Measurements from ENCODE around the gene CTPS1. TPM values are rescaled to one million over a fixed set of nuclear protein-coding genes. Genes with fewer than 3 reads are reported as not detected.

The CTPS1 gene
- total and polyA plus RNA-seq, 8 donors: 6.4 to 45.5 (median 23.1) TPM

DNA sequence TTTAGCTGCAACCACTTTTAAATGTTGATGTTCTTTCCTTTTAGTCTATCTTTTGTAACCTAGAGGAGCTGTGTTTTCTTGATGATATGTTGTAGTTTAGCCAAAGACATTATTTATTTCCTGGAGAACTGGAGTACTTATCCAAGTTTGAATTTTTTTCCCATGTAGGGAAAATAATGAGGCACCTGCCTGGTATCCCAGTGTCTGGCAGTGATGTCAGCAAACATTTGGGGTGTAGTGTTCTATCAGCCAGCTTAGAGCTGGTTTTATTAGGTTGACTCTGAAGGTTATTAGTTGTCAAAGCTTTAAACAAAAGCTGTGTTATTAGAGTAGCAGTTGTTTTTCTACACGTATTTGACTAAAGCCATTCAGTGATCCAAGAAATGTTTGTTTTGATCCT lies 3.2 kb downstream of the CTPS1 start:
- H3K36me3 ChIP-seq: peaks cover 14 to 44% (median 37%) of the 10 kb centered on the region in 4 donors
- 38 to 52% (median 48%) methylated on average over 1 of the region's 1 CpG for WGBS, 5 donors
- H3K9me3 ChIP-seq: no peaks in the 10 kb centered on the region
- H3K27ac ChIP-seq: peak overlapping the region in 4 of 5 donors; percentile 55 to 97 (median 75)
- peaks cover 24 to 65% (median 46%) of the 10 kb centered on the region in 4 donors for H3K4me1 ChIP-seq
- DNase-seq: no peak
- no peak overlapping the region for H3K4me3 ChIP-seq
- no peaks in the 10 kb centered on the region for H3K27me3 ChIP-seq
- no peak for TF ChIP-seq POLR2A (IDR thresholded peaks at IDR 0.05)
- peak in 1 of 3 donors; percentile 31 for TF ChIP-seq POLR2AphosphoS5 (IDR thresholded peaks at IDR 0.05)
- no peak for TF ChIP-seq EP300 (IDR thresholded peaks at IDR 0.05)
- TF ChIP-seq, protein P1, sequence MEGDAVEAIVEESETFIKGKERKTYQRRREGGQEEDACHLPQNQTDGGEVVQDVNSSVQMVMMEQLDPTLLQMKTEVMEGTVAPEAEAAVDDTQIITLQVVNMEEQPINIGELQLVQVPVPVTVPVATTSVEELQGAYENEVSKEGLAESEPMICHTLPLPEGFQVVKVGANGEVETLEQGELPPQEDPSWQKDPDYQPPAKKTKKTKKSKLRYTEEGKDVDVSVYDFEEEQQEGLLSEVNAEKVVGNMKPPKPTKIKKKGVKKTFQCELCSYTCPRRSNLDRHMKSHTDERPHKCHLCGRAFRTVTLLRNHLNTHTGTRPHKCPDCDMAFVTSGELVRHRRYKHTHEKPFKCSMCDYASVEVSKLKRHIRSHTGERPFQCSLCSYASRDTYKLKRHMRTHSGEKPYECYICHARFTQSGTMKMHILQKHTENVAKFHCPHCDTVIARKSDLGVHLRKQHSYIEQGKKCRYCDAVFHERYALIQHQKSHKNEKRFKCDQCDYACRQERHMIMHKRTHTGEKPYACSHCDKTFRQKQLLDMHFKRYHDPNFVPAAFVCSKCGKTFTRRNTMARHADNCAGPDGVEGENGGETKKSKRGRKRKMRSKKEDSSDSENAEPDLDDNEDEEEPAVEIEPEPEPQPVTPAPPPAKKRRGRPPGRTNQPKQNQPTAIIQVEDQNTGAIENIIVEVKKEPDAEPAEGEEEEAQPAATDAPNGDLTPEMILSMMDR (IDR thresholded peaks at IDR 0.05): no peak
- intact Hi-C loops (cut with DNase I; ENCODE audit: low total_unique reads): no loop called here

DNA sequence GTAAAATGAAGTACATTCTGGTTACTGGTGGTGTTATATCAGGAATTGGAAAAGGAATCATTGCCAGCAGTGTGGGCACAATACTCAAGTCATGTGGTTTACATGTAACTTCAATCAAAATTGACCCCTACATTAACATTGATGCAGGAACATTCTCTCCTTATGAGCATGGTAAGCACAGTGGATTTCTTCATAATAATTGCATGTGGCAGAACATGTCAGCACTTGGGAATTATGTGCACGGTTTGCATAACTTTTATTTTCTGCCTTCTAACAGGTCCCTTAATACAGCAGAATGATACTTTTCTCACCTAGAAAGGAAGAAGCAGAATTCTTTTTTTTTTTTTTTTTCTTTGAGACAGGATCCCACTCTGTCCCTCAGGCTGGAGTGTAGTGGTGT lies 3.8 kb downstream of the CTPS1 start:
- TF ChIP-seq EP300 (IDR thresholded peaks at IDR 0.05) (no peak), POLR2AphosphoS5 (IDR thresholded peaks at IDR 0.05) (peak in 1 of 3 donors; percentile 32), POLR2A (IDR thresholded peaks at IDR 0.05) (no peak)
- TF ChIP-seq, protein P1 (IDR thresholded peaks at IDR 0.05): no peak
- WGBS, 5 donors: 77 to 92% (median 84%) methylated on average over 1 of the region's 1 CpG
- DNase-seq: no peak
- Histone ChIP-seq H3K27ac (peak overlapping the region in 4 of 5 donors; percentile 8 to 97 (median 74)), H3K4me3 (no peak overlapping the region), H3K27me3 (no peaks in the 10 kb centered on the region), H3K9me3 (no peaks in the 10 kb centered on the region), H3K36me3 (peaks cover 20 to 50% (median 42%) of the 10 kb centered on the region in 4 donors), H3K4me1 (peaks cover 24 to 65% (median 45%) of the 10 kb centered on the region in 4 donors)
- intact Hi-C loops (cut with DNase I; ENCODE audit: low total_unique reads): no loop called here

DNA sequence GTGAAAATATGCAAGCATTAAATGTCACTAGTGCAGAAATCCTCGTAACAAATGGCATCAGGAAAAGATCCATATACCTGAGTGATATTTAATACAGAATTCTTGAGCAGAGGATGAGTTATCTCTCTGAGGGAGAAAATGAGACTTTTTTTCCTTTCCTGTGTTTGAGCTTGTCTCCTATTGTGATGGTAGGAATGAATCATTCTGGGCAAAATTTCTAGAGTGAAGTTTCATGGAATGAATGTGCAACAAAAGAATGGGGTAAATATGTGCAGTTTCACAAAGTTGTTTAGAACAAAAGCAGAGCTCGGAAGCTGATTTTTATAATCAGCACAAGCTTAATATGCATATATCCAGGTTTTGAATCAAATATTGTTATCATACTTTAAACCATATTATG lies 4.6 kb downstream of the CTPS1 start:
- intact Hi-C loops (cut with DNase I; ENCODE audit: low total_unique reads): no loop called here
- Histone ChIP-seq H3K4me3 (no peak overlapping the region), H3K4me1 (peaks cover 23 to 59% (median 38%) of the 10 kb centered on the region in 4 donors), H3K27me3 (no peaks in the 10 kb centered on the region), H3K9me3 (no peaks in the 10 kb centered on the region), H3K27ac (peak overlapping the region in 2 of 5 donors; percentile 93 to 97), H3K36me3 (peaks cover 27 to 58% (median 50%) of the 10 kb centered on the region in 4 donors)
- WGBS, 5 donors: 78 to 90% (median 86%) methylated on average over 2 of the region's 2 CpGs
- DNase-seq: no peak
- no peak for TF ChIP-seq POLR2AphosphoS5 (IDR thresholded peaks at IDR 0.05)
- TF ChIP-seq POLR2A (IDR thresholded peaks at IDR 0.05): no peak
- TF ChIP-seq EP300 (IDR thresholded peaks at IDR 0.05): no peak
- TF ChIP-seq, protein P1 (IDR thresholded peaks at IDR 0.05): no peak

DNA sequence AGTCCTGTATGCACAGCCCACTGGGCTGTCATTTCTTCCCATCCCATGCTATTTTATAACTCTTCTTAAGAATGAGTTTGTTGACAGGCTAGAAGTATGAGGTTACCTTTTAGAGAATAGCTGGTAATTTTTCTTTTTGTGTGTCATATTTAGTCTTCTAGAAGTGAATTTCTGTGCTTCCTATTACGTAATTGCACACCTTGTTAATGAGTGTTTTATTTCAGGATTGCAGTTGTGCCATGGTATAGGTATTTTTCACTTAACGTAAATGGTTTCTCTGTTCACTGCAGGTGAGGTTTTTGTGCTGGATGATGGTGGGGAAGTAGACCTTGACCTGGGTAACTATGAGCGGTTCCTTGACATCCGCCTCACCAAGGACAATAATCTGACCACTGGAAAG lies 5.0 kb downstream of the CTPS1 start:
- 95 to 99% (median 96%) methylated on average over 4 of the region's 4 CpGs for whole genome bisulfite sequencing, 5 donors
- intact Hi-C loops (cut with DNase I; ENCODE audit: low total_unique reads): no loop called here
- Histone ChIP-seq H3K9me3 (no peaks in the 10 kb centered on the region), H3K27ac (peak overlapping the region in 1 of 5 donors; percentile 52), H3K36me3 (peaks cover 31 to 63% (median 55%) of the 10 kb centered on the region in 4 donors), H3K27me3 (no peaks in the 10 kb centered on the region), H3K4me3 (no peak overlapping the region), H3K4me1 (peaks cover 21 to 56% (median 37%) of the 10 kb centered on the region in 4 donors)
- DNase-seq: no peak
- no peak for TF ChIP-seq POLR2AphosphoS5 (IDR thresholded peaks at IDR 0.05)
- TF ChIP-seq, protein P1 (IDR thresholded peaks at IDR 0.05): no peak
- no peak for TF ChIP-seq EP300 (IDR thresholded peaks at IDR 0.05)
- TF ChIP-seq POLR2A (IDR thresholded peaks at IDR 0.05): no peak
